Measurements from ENCODE around the gene PITPNC1. TPM values are rescaled to one million over a fixed set of nuclear protein-coding genes. Genes with fewer than 3 reads are reported as not detected.
A peak's percentile ranks its signal among the peaks of the same experiment; 100 is the strongest.

Gene PITPNC1
- total and polyA plus RNA-seq, 4 donors: 2.3 to 29.6 (median 17.8) TPM

DNA sequence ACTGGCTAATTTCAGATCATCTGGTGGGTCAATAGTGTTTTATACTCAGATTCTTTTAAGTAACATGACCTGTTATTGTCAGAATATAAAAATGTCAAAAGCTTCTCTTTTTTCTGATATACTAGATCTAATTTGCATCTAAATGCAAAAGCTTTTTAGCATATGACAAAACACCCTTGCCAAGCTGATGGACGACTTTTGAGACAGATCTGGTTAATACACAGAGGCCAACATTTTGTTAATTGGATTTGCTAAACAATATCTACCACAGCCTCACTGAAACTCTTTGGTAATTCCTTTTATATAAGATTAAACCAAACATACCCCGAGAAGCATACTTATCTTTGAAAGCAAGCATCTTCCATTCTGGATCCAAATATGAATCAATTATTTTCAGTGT is 330.4 kb downstream of the PITPNC1 start:
- Histone ChIP-seq H3K4me3 (ENCODE audit: low read length in 2 of 2) (no peak overlapping the region), H3K27ac (ENCODE audit: low read depth in 1 of 2, low read length in 2 of 2) (no peak overlapping the region), H3K4me1 (ENCODE audit: control insufficient read depth in 1 of 2, insufficient read depth in 2 of 2, low read length in 2 of 2) (no peaks in the 10 kb centered on the region), H3K9me3 (ENCODE audit: control insufficient read depth, low read length) (no peaks in the 10 kb centered on the region), H3K27me3 (ENCODE audit: control insufficient read depth in 1 of 2, insufficient read depth in 2 of 2, low read length in 1 of 2) (no peaks in the 10 kb centered on the region), H3K36me3 (ENCODE audit: control insufficient read depth in 1 of 2, insufficient read depth in 2 of 2, low read length in 1 of 2) (no peaks in the 10 kb centered on the region)
- DNase-seq (no peak), ATAC-seq (ENCODE audit: low FRiP score) (no peak)
- intact Hi-C loops (cut with DNase I): no loop called here
- WGBS, 2 donors: 64 to 67% methylated on average over 2 of the region's 2 CpGs

- intact Hi-C loops (cut with DNase I): no loop called here
- no peak for ATAC-seq (ENCODE audit: low FRiP score)
- H3K4me3 ChIP-seq (ENCODE audit: low read length in 2 of 2): no peak overlapping the region
- H3K36me3 ChIP-seq (ENCODE audit: control insufficient read depth in 1 of 2, insufficient read depth in 2 of 2, low read length in 1 of 2): no peaks in the 10 kb centered on the region
- H3K9me3 ChIP-seq (ENCODE audit: control insufficient read depth, low read length): no peaks in the 10 kb centered on the region
- no peak for DNase-seq
- no peaks in the 10 kb centered on the region for H3K27me3 ChIP-seq (ENCODE audit: control insufficient read depth in 1 of 2, insufficient read depth in 2 of 2, low read length in 1 of 2)
- H3K4me1 ChIP-seq (ENCODE audit: control insufficient read depth in 1 of 2, insufficient read depth in 2 of 2, low read length in 2 of 2): no peaks in the 10 kb centered on the region
- no peak overlapping the region for H3K27ac ChIP-seq (ENCODE audit: low read depth in 1 of 2, low read length in 2 of 2)
- 85 to 91% methylated on average over 3 of the region's 3 CpGs for WGBS, 2 donors
Measured at GRCh38 chr17:67708378-67708777, 331.3 kb downstream of the PITPNC1 start.

GRCh38 chr17:67711916-67712315 is 334.8 kb downstream of the PITPNC1 start:
- ATAC-seq (ENCODE audit: low FRiP score) (no peak), DNase-seq (no peak)
- Histone ChIP-seq H3K9me3 (ENCODE audit: control insufficient read depth, low read length) (no peaks in the 10 kb centered on the region), H3K4me3 (ENCODE audit: low read length in 2 of 2) (no peak overlapping the region), H3K4me1 (ENCODE audit: control insufficient read depth in 1 of 2, insufficient read depth in 2 of 2, low read length in 2 of 2) (peaks cover 0 to 1% of the 10 kb centered on the region in 2 donors), H3K36me3 (ENCODE audit: control insufficient read depth in 1 of 2, insufficient read depth in 2 of 2, low read length in 1 of 2) (no peaks in the 10 kb centered on the region), H3K27me3 (ENCODE audit: control insufficient read depth in 1 of 2, insufficient read depth in 2 of 2, low read length in 1 of 2) (no peaks in the 10 kb centered on the region), H3K27ac (ENCODE audit: low read depth in 1 of 2, low read length in 2 of 2) (no peak overlapping the region)
- WGBS, 2 donors: 77 to 78% methylated on average over 4 of the region's 4 CpGs
- intact Hi-C loops (cut with DNase I): no loop called here

DNA sequence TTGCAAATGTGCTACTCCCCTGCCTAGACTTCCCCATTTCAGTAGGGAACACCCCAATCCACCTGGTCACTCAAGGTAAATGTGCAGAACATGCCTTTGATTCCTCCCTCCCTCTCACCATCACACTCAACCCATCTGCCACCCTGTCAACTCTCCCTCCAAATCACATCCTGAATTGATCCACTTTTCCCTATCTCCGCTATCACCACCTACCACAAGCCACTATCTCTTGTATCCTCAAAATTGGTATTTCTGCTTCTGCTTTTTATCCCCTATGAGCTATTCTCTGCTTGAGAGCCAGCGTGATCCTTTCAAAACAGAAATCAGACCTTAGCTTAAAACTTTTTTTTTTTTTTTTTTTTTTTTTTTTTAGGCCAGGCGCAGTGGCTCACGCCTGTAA is 335.3 kb downstream of the PITPNC1 start:
- Histone ChIP-seq H3K9me3 (ENCODE audit: control insufficient read depth, low read length) (no peaks in the 10 kb centered on the region), H3K36me3 (ENCODE audit: control insufficient read depth in 1 of 2, insufficient read depth in 2 of 2, low read length in 1 of 2) (no peaks in the 10 kb centered on the region), H3K27ac (ENCODE audit: low read depth in 1 of 2, low read length in 2 of 2) (no peak overlapping the region), H3K27me3 (ENCODE audit: control insufficient read depth in 1 of 2, insufficient read depth in 2 of 2, low read length in 1 of 2) (no peaks in the 10 kb centered on the region), H3K4me1 (ENCODE audit: control insufficient read depth in 1 of 2, insufficient read depth in 2 of 2, low read length in 2 of 2) (peaks cover 0 to 1% of the 10 kb centered on the region in 2 donors), H3K4me3 (ENCODE audit: low read length in 2 of 2) (no peak overlapping the region)
- DNase-seq (no peak), ATAC-seq (ENCODE audit: low FRiP score) (no peak)
- intact Hi-C loops (cut with DNase I): no loop called here
- 93 to 95% methylated on average over 4 of the region's 4 CpGs for WGBS, 2 donors

DNA sequence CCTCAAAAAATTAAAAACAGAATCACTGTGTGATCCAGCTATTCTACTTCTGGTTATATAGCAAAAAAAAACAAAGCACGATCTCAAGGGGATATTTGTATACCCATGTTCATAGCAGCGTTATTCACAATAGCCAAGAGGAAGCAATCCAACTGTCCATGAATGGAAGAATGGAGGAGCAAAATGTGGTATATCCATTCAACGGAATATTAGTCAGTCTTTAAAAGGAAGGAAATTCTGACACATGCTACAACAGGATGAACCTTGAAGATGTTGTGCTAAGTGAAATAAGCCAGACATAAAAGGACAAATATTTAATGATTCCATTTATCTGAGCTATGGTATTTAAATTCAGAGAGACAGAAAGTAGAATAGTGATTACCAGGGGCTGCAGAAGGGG is 336.1 kb downstream of the PITPNC1 start:
- Histone ChIP-seq H3K27ac (ENCODE audit: low read depth in 1 of 2, low read length in 2 of 2) (no peak overlapping the region), H3K4me1 (ENCODE audit: control insufficient read depth in 1 of 2, insufficient read depth in 2 of 2, low read length in 2 of 2) (peaks cover 0 to 1% of the 10 kb centered on the region in 2 donors), H3K9me3 (ENCODE audit: control insufficient read depth, low read length) (no peaks in the 10 kb centered on the region), H3K27me3 (ENCODE audit: control insufficient read depth in 1 of 2, insufficient read depth in 2 of 2, low read length in 1 of 2) (no peaks in the 10 kb centered on the region), H3K4me3 (ENCODE audit: low read length in 2 of 2) (no peak overlapping the region), H3K36me3 (ENCODE audit: control insufficient read depth in 1 of 2, insufficient read depth in 2 of 2, low read length in 1 of 2) (no peaks in the 10 kb centered on the region)
- intact Hi-C loops (cut with DNase I): no loop called here
- ATAC-seq (ENCODE audit: low FRiP score) (no peak), DNase-seq (no peak)
- WGBS, 2 donors: 91 to 96% methylated on average over 3 of the region's 3 CpGs

DNA sequence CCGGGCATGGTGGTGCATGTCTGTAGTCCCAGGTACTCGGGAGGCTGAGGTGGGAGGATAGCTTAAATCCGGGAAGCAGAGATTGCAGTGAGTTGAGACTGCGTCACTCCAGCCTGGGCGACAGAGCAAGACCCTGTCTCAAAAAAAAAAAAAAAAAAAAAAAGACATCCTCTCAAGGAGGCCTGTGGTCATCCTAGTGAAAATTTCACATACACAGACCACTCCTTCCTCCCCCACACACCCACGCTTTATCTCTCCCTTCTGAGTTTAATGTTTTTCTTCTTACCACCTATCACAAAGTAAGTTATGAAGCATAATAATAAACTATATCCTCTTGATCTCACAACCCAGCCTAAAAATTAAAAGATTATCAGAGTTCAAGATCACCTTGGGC is 339.3 kb downstream of the PITPNC1 start:
- H3K4me1 ChIP-seq (ENCODE audit: control insufficient read depth in 1 of 2, insufficient read depth in 2 of 2, low read length in 2 of 2): peaks cover 1 to 3% of the 10 kb centered on the region in 2 donors
- peaks cover 0 to 3% of the 10 kb centered on the region in 2 donors for H3K36me3 ChIP-seq (ENCODE audit: control insufficient read depth in 1 of 2, insufficient read depth in 2 of 2, low read length in 1 of 2)
- H3K27ac ChIP-seq (ENCODE audit: low read depth in 1 of 2, low read length in 2 of 2): no peak overlapping the region
- WGBS, 2 donors: 87 to 90% methylated on average over 6 of the region's 6 CpGs
- H3K9me3 ChIP-seq (ENCODE audit: control insufficient read depth, low read length): no peaks in the 10 kb centered on the region
- no peaks in the 10 kb centered on the region for H3K27me3 ChIP-seq (ENCODE audit: control insufficient read depth in 1 of 2, insufficient read depth in 2 of 2, low read length in 1 of 2)
- ATAC-seq (ENCODE audit: low FRiP score) (no peak), DNase-seq (no peak)
- H3K4me3 ChIP-seq (ENCODE audit: low read length in 2 of 2): no peak overlapping the region
- intact Hi-C loops (cut with DNase I): loop anchor here in 1 of 2 donors (5.0 kb wide), 1 partner anchor 111 kb away; the partner anchor contains the start of gene BPTF

DNA sequence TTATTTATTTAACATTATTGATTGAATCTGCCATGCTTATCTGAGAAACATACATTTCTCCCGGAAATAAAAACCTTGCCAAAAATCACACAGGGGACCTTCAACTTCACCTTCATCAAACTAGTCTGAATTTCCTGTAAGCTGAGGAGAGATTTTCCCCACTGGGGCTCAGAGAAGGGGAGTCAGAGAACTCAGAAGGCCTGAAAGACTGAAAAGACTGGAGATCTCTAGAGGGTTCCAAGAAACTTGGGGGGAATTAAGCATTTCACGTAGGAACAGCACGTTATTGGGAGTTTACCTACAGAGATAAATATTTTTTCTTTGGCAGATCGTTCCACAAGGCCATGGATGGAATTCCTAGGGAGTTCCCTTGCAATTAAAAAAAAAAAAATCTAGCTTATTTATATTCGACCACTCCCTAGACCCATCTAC is 340.1 kb downstream of the PITPNC1 start:
- intact Hi-C loops (cut with DNase I): loop anchor here in 1 of 2 donors (5.0 kb wide), 1 partner anchor 110 kb away; the partner anchor contains the start of gene BPTF
- Histone ChIP-seq H3K4me1 (ENCODE audit: control insufficient read depth in 1 of 2, insufficient read depth in 2 of 2, low read length in 2 of 2) (peaks cover 1 to 3% of the 10 kb centered on the region in 2 donors), H3K27me3 (ENCODE audit: control insufficient read depth in 1 of 2, insufficient read depth in 2 of 2, low read length in 1 of 2) (no peaks in the 10 kb centered on the region), H3K9me3 (ENCODE audit: control insufficient read depth, low read length) (no peaks in the 10 kb centered on the region), H3K36me3 (ENCODE audit: control insufficient read depth in 1 of 2, insufficient read depth in 2 of 2, low read length in 1 of 2) (peaks cover 0 to 9% of the 10 kb centered on the region in 2 donors), H3K27ac (ENCODE audit: low read depth in 1 of 2, low read length in 2 of 2) (no peak overlapping the region), H3K4me3 (ENCODE audit: low read length in 2 of 2) (peak overlapping the region; percentile 32 to 35)
- WGBS, 2 donors: 0 to 2% methylated on average over 5 of the region's 5 CpGs
- DNase-seq: no peak
- peak; percentile 1 for ATAC-seq (ENCODE audit: low FRiP score)

DNA sequence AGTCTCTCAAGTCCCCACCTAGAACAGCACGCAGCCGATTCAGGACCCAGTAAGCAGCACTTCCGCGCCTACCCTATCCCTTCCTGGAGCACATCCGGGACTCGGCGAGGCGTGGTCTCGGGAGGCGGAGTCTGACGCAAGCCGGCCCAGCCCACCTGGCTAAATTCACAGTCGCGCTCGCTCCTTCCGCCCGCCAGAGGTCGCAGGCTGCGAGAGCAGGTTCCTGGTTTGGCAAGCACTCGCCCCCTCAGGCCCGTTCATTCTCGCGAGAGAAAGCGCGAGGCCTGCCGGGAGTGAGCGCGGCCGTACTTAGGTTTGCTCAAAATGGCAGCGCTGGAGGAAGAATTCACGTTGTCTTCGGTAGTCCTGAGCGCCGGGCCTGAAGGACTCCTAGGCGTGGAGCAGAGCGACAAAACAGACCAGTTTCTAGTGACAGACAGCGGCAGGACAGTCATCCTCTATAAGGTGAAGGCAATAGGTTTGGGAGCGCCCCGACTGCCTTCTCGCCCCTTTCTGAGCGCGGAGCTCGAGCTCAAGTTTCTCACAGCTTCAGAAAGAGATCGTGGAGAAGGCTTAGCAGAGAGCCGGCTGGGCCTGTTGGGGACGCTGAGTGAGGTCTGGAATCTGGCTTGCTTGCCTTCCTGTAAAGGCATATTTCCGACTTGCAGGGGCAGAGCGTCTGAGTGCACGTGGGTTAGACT is 340.7 kb downstream of the PITPNC1 start, which contains the start of gene NOL11:
NOL11 (plus strand) TSS at position 313 of the 701 bp plus-strand sequence; CDS start at position 325, 12 bp downstream.
- H3K27ac ChIP-seq (ENCODE audit: low read depth in 1 of 2, low read length in 2 of 2): peak within 1 kb of the TSS; percentile 58 to 60
- H3K27me3 ChIP-seq (ENCODE audit: control insufficient read depth in 1 of 2, insufficient read depth in 2 of 2, low read length in 1 of 2): no peaks in the 10 kb centered on the region
- WGBS, 2 donors: 0% methylated on average over 49 of the region's 49 CpGs
- no peaks in the 10 kb centered on the region for H3K9me3 ChIP-seq (ENCODE audit: control insufficient read depth, low read length)
- ATAC-seq (ENCODE audit: low FRiP score): peak; percentile 100
- peak; percentile 99 to 100 for DNase-seq
- peaks cover 3 to 9% of the 10 kb centered on the region in 2 donors for H3K36me3 ChIP-seq (ENCODE audit: control insufficient read depth in 1 of 2, insufficient read depth in 2 of 2, low read length in 1 of 2)
- H3K4me1 ChIP-seq (ENCODE audit: control insufficient read depth in 1 of 2, insufficient read depth in 2 of 2, low read length in 2 of 2): peaks cover 1 to 3% of the 10 kb centered on the region in 2 donors
- intact Hi-C loops (cut with DNase I): loop anchor here in 1 of 2 donors (5.0 kb wide), 1 partner anchor 110 kb away; the partner anchor contains the start of gene BPTF
- H3K4me3 ChIP-seq (ENCODE audit: low read length in 2 of 2): peak within 1 kb of the TSS; percentile 67 to 82
